Stomach (tissue), 9 donors: ENCODE data around the gene RGS17. TPM values are rescaled to one million over a fixed set of nuclear protein-coding genes. Genes with fewer than 3 reads are reported as not detected.

Experiments used
- DNase-seq, 2 donors: peaks; one replicate each; pipeline versions ENCODE4 v3.0.0 to v3.0.0-alpha.2; 2013 to 2019
- H3K27ac ChIP-seq, 5 donors: fragments of 200-600 bp in 4 of 5; sonication (generic) in 4 of 5; one replicate each; pipeline ENCODE4 v1.5.1; 2013 to 2019; ENCODE audit warnings: mild to moderate bottlenecking in 1 of 5, moderate library complexity in 1 of 5
- H3K27me3 ChIP-seq, 3 donors: fragments of 200-600 bp; sonication (generic); one replicate each; pipeline ENCODE4 v1.5.1; 2017 to 2019; ENCODE audit warnings: mixed run types in 1 of 3
- H3K36me3 ChIP-seq, 4 donors: fragments of 200-600 bp; sonication (generic); 1 replicate in 3 of 4; 2 replicates in 1 of 4; pipeline ENCODE4 v1.5.1; 2016 to 2019
- H3K4me1 ChIP-seq, 4 donors: fragments of 200-600 bp; sonication (generic); one replicate each; pipeline ENCODE4 v1.5.1; 2016 to 2019
- H3K4me3 ChIP-seq, 4 donors: fragments of 200-600 bp; sonication (generic) in 3 of 4; one replicate each; pipeline ENCODE4 v1.5.1; 2016 to 2019; ENCODE audit warnings: mild to moderate bottlenecking in 1 of 4
- H3K9me3 ChIP-seq, 4 donors: fragments of 200-600 bp; sonication (generic); one replicate each; pipeline ENCODE4 v1.5.1; 2016 to 2019
- EP300 ChIP-seq: sonication (generic); formaldehyde crosslinking; IDR thresholded peaks from one replicate; pipeline ENCODE4 v1.6.1; 2017; ENCODE audit warnings: antibody characterized with exemption
- POLR2A ChIP-seq, 4 donors: fragments of 450-650 bp; IDR thresholded peaks; one replicate each; pipeline ENCODE4 v1.6.1; 2016; ENCODE audit warnings: antibody characterized with exemption in 4 of 4, control low read depth in 2 of 4, mild to moderate bottlenecking in 1 of 4, moderate library complexity in 1 of 4
- POLR2AphosphoS5 ChIP-seq, 3 donors: sonication (generic); formaldehyde crosslinking; IDR thresholded peaks; one replicate each; pipeline ENCODE4 v1.6.1; 2016; ENCODE audit warnings: antibody characterized with exemption in 3 of 3
- WGBS, 5 donors: extraction: QIAGEN DNeasy Blood & Tissue Kit in 3 of 5; methylation state at CpG; one replicate each; pipeline versions ENCODE4 v1.1.5 to v1.1.7; 2013 to 2018; 5-methylcytosine and 5-hydroxymethylcytosine counted together
- intact Hi-C: fragments of 100-400 bp; cut with DNase I; formaldehyde crosslinking; loops from one replicate; pipeline ENCODE4 v1.15.1; 2023; ENCODE audit warnings: low total_unique reads
- polyA plus RNA-seq, 3 donors: library from polyadenylated mRNA; stranded (reverse); fragments of 200-250 nt; gene quantifications; one replicate each; pipeline ENCODE4 v1.2.3, GENCODE V29; 2013
- total RNA-seq, 5 donors: library from RNA; depleted of rRNA; stranded (reverse); fragments of >200 nt; gene quantifications; one replicate each; pipeline versions ENCODE4 v1.1.0 to v1.2.3, GENCODE V29; 2014 to 2016
- TF ChIP-seq, protein P1 (sequence below), 7 experiments: fragments of 450-650 bp in 4 of 7; fragments of 200-600 bp in 3 of 7; sonication (generic) in 3 of 7; IDR thresholded peaks; one replicate each; pipeline ENCODE4 v1.5.1; 2016 to 2019; ENCODE audit warnings: antibody characterized with exemption in 7 of 7, control low read depth in 2 of 7, mild to moderate bottlenecking in 1 of 7
- donor health status: healthy with polysubstance abuse.
- donor health status: Bipolar disorder and iron deficiency.
- donor health status: healthy.

Gene RGS17
- total and polyA plus RNA-seq, 8 donors, result 0.33 to 2.8 (median 1.7) TPM; not detected in 1

DNA sequence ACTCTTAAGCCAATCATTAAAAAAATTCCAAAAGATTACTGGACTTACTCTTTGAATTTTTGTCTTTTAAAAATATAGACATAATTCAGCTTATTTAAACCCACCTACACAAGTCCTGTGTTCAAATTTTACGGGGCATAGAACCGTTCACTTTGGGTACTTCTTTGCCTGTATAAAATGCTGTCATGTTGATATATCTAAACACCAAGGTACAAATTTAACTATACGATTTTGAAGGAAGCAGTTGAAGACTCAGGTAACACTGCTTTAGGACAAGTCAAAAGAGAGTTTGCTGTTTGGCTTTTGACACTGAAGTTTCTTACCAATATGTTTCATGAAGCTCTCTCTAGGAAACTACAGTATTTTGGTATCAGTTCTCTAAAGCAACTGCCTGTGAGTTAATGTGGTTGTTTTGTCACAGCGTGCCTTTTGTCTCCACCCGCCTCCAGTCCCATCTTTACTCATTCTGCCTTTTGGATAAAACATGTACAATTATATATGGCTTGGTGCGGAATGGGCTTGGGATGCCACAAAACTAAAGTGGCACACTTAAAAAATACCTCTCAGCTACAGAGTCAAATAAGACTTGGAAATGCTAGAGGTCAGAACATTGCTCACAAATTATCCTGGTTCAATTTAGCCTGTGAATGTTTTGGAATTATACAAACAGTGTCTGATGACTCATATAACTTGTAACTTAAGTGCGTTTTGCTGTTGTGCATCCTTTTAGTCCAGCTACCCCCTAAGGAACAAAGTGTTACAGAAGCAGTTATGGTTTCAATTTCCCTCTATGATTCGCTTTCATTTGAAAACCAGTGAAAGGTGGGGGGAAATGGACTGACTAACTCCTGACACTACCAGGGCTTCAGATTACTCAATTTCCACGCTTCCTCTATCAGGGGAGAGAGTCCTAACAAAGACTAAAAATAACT lies 38.7 kb downstream of the RGS17 start:
- TF ChIP-seq, protein P1, sequence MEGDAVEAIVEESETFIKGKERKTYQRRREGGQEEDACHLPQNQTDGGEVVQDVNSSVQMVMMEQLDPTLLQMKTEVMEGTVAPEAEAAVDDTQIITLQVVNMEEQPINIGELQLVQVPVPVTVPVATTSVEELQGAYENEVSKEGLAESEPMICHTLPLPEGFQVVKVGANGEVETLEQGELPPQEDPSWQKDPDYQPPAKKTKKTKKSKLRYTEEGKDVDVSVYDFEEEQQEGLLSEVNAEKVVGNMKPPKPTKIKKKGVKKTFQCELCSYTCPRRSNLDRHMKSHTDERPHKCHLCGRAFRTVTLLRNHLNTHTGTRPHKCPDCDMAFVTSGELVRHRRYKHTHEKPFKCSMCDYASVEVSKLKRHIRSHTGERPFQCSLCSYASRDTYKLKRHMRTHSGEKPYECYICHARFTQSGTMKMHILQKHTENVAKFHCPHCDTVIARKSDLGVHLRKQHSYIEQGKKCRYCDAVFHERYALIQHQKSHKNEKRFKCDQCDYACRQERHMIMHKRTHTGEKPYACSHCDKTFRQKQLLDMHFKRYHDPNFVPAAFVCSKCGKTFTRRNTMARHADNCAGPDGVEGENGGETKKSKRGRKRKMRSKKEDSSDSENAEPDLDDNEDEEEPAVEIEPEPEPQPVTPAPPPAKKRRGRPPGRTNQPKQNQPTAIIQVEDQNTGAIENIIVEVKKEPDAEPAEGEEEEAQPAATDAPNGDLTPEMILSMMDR (IDR thresholded peaks at IDR 0.05), result no peak
- TF ChIP-seq EP300 (no peak), POLR2A (IDR thresholded peaks at IDR 0.05) (no peak), POLR2AphosphoS5 (IDR thresholded peaks at IDR 0.05) (peak in 1 of 3 donors; percentile 35)
- DNase-seq, result no peak
- Histone ChIP-seq H3K4me1 (peaks cover 0 to 6% (median 0%) of the 10 kb centered on the region in 4 donors), H3K27me3 (no peaks in the 10 kb centered on the region), H3K36me3 (no peaks in the 10 kb centered on the region), H3K4me3 (no peak overlapping the region), H3K9me3 (no peaks in the 10 kb centered on the region), H3K27ac (peak overlapping the region in 3 of 5 donors; percentile 21 to 42 (median 40))
- WGBS, 5 donors, result 60 to 70% (median 67%) methylated on average over 9 of the region's 9 CpGs
- intact Hi-C loops, result no loop called here

- intact Hi-C loops, result no loop called here
- WGBS, 5 donors, result 58 to 67% (median 63%) methylated on average over 8 of the region's 8 CpGs
- DNase-seq, result no peak
- Histone ChIP-seq H3K27ac (no peak overlapping the region), H3K4me1 (peaks cover 0 to 6% (median 0%) of the 10 kb centered on the region in 4 donors), H3K9me3 (no peaks in the 10 kb centered on the region), H3K36me3 (no peaks in the 10 kb centered on the region), H3K27me3 (no peaks in the 10 kb centered on the region), H3K4me3 (no peak overlapping the region)
- TF ChIP-seq POLR2AphosphoS5 (IDR thresholded peaks at IDR 0.05) (no peak), POLR2A (IDR thresholded peaks at IDR 0.05) (no peak), EP300 (no peak)
- TF ChIP-seq, protein P1 (IDR thresholded peaks at IDR 0.05), result no peak
Measured at GRCh38 chr6:153090241-153090930, 40.7 kb downstream of the RGS17 start.

DNA sequence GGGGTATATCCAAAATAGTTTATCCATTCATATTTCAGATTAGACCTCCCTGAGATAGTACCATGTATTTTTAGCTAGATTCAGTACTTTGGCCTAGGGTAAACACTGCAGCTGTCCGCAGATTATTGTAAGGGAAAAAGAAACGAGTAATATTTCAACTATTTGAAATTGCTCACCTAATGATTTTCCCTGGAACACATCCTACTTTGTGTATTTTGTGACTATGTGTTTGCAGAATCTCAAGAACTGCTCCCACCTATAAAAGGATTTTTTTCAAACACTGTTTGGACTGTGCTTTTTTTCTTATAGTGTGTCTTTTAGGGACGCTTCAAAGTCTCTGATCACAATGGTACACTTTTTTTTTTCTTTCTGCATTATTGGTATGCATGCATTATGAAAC lies 42.3 kb downstream of the RGS17 start:
- TF ChIP-seq POLR2AphosphoS5 (IDR thresholded peaks at IDR 0.05), result no peak
- no peak for TF ChIP-seq EP300
- TF ChIP-seq, protein P1 (IDR thresholded peaks at IDR 0.05), result no peak
- TF ChIP-seq POLR2A (IDR thresholded peaks at IDR 0.05), result no peak
- Histone ChIP-seq H3K36me3 (no peaks in the 10 kb centered on the region), H3K4me1 (peaks cover 0 to 6% (median 0%) of the 10 kb centered on the region in 4 donors), H3K9me3 (no peaks in the 10 kb centered on the region), H3K4me3 (no peak overlapping the region), H3K27me3 (no peaks in the 10 kb centered on the region), H3K27ac (no peak overlapping the region)
- WGBS, 5 donors, result 61 to 79% (median 70%) methylated on average over 3 of the region's 3 CpGs
- intact Hi-C loops, result no loop called here
- no peak for DNase-seq

DNA sequence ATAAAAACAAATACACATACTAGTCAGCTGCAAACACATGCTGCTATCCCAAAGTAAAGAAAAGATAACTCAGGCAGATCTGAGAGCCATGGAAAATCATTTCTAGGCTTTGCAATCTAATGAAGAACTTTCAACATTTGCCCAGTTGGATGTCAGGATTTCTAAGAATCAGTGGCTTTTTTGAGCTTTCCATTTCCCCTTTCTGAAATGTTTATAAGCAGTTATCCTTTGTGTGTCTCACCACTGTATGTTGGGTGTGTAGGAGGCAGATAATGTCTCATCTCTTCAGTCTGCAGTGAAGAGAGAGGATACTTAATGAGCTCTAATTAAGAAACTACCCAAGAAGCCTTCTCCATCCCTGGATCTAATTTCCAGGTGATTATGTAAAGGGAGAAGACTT lies 43.6 kb downstream of the RGS17 start:
- no peak for DNase-seq
- H3K4me3 ChIP-seq, result no peak overlapping the region
- intact Hi-C loops, result no loop called here
- no peaks in the 10 kb centered on the region for H3K36me3 ChIP-seq
- H3K27me3 ChIP-seq, result no peaks in the 10 kb centered on the region
- no peaks in the 10 kb centered on the region for H3K9me3 ChIP-seq
- H3K27ac ChIP-seq, result no peak overlapping the region
- H3K4me1 ChIP-seq, result peaks cover 0 to 3% (median 0%) of the 10 kb centered on the region in 4 donors
- no peak for TF ChIP-seq EP300
- TF ChIP-seq, protein P1 (IDR thresholded peaks at IDR 0.05), result no peak
